H9 (cell line): Measurements from ENCODE around the gene TMEM198. TPM values are rescaled to one million over a fixed set of nuclear protein-coding genes. Genes with fewer than 3 reads are reported as not detected.

Experiments used
- DNase-seq: peaks from one replicate; pipeline ENCODE4 v3.0.0-alpha.2; 2017
- H2AFZ ChIP-seq: one replicate; pipeline ENCODE4 v1.6.1; 2013; ENCODE audit warnings: mild to moderate bottlenecking, low read length, control low read depth, moderate library complexity
- H2AK5ac ChIP-seq: 2 replicates; pipeline ENCODE4 v1.6.1; 2013; ENCODE audit warnings: low read length, control low read depth, mixed read lengths; ENCODE audit not compliant: insufficient read length
- H2BK120ac ChIP-seq: one replicate; pipeline ENCODE4 v1.6.1; 2013; ENCODE audit warnings: low read depth, mild to moderate bottlenecking, low read length, control low read depth, inconsistent platforms; ENCODE audit not compliant: poor library complexity, severe bottlenecking
- H2BK12ac ChIP-seq: 2 replicates; pipeline ENCODE4 v1.6.1; 2013; ENCODE audit warnings: low read length, control low read depth, mixed read lengths, low read depth; ENCODE audit not compliant: insufficient read length
- H2BK15ac ChIP-seq: 2 replicates; pipeline ENCODE4 v1.6.1; 2013; ENCODE audit warnings: low read depth, low read length, control low read depth
- H2BK20ac ChIP-seq: one replicate; pipeline ENCODE4 v1.6.1; 2013; ENCODE audit warnings: low read depth, mild to moderate bottlenecking, low read length, control low read depth, inconsistent platforms; ENCODE audit not compliant: poor library complexity, severe bottlenecking
- H2BK5ac ChIP-seq: 2 replicates; pipeline ENCODE4 v1.6.1; 2013; ENCODE audit warnings: low read length, control low read depth, mixed read lengths; ENCODE audit not compliant: insufficient read length
- H3K14ac ChIP-seq: 2 replicates; pipeline ENCODE4 v1.6.1; 2013; ENCODE audit warnings: low read length, control low read depth; ENCODE audit not compliant: insufficient read depth
- H3K18ac ChIP-seq: 2 replicates; pipeline ENCODE4 v1.6.1; 2013; ENCODE audit warnings: low read depth, mild to moderate bottlenecking, mixed read lengths, low read length, control low read depth; ENCODE audit not compliant: insufficient read length
- H3K23ac ChIP-seq: 2 replicates; pipeline ENCODE4 v1.6.1; 2013; ENCODE audit warnings: low read length, control low read depth, mixed read lengths, low read depth; ENCODE audit not compliant: insufficient read length
- H3K23me2 ChIP-seq: 2 replicates; pipeline ENCODE4 v1.6.1; 2013; ENCODE audit warnings: low read depth, mild to moderate bottlenecking, mixed read lengths, low read length, control low read depth; ENCODE audit not compliant: insufficient read length, poor library complexity, severe bottlenecking
- H3K27ac ChIP-seq: 2 replicates; pipeline ENCODE4 v1.5.1; 2013; ENCODE audit warnings: low read length, control low read depth, mixed read lengths, low read depth; ENCODE audit not compliant: insufficient read length
- H3K27me3 ChIP-seq: 2 replicates; pipeline ENCODE4 v1.6.1; 2013; ENCODE audit warnings: low read length, control low read depth, inconsistent platforms; ENCODE audit not compliant: insufficient read depth
- H3K4ac ChIP-seq: 2 replicates; pipeline ENCODE4 v1.6.1; 2013; ENCODE audit warnings: low read depth, mild to moderate bottlenecking, control low read depth, inconsistent platforms, low read length, moderate library complexity
- H3K4me1 ChIP-seq: 2 replicates; pipeline ENCODE4 v1.6.1; 2013; ENCODE audit warnings: low read length, control low read depth, inconsistent platforms; ENCODE audit not compliant: insufficient read depth
- H3K4me2 ChIP-seq: 2 replicates; pipeline ENCODE4 v1.6.1; 2013; ENCODE audit warnings: low read length, control low read depth, mixed read lengths; ENCODE audit not compliant: insufficient read length, insufficient read depth
- H3K56ac ChIP-seq: 2 replicates; pipeline ENCODE4 v1.6.1; 2013; ENCODE audit warnings: low read depth, mild to moderate bottlenecking, mixed read lengths, low read length, control low read depth; ENCODE audit not compliant: insufficient read length
- H3K79me1 ChIP-seq: 2 replicates; pipeline ENCODE4 v1.6.1; 2013; ENCODE audit warnings: low read depth, mild to moderate bottlenecking, moderate library complexity, low read length, control low read depth, inconsistent platforms; ENCODE audit not compliant: insufficient read depth, poor library complexity, severe bottlenecking
- H3K79me2 ChIP-seq: 2 replicates; pipeline ENCODE4 v1.6.1; 2013; ENCODE audit warnings: low read length, control low read depth, inconsistent platforms; ENCODE audit not compliant: insufficient read depth
- H3K9ac ChIP-seq: 2 replicates; pipeline ENCODE4 v1.6.1; 2013; ENCODE audit warnings: low read length, control low read depth, mixed read lengths; ENCODE audit not compliant: insufficient read length; ENCODE audit errors: extremely low read depth
- H3K9me3 ChIP-seq: one replicate; pipeline ENCODE4 v1.6.1; 2013; ENCODE audit warnings: low read depth, low read length, inconsistent platforms; ENCODE audit not compliant: control insufficient read depth
- H3T11ph ChIP-seq: one replicate; pipeline ENCODE4 v1.6.1; 2013; ENCODE audit warnings: mild to moderate bottlenecking, low read length, control low read depth, inconsistent platforms
- H4K20me1 ChIP-seq: one replicate; pipeline ENCODE4 v1.6.1; 2013; ENCODE audit not compliant: control insufficient read depth, insufficient read length, insufficient read depth
- H4K5ac ChIP-seq: 2 replicates; pipeline ENCODE4 v1.6.1; 2013; ENCODE audit warnings: low read depth, mild to moderate bottlenecking, mixed read lengths, low read length, control low read depth; ENCODE audit not compliant: insufficient read length
- H4K8ac ChIP-seq: replicated peaks from 2 replicates; pipeline ENCODE4 v1.6.1; 2013; ENCODE audit warnings: low read length, control low read depth, mixed read lengths, low read depth; ENCODE audit not compliant: insufficient read length
- H4K91ac ChIP-seq: 2 replicates; pipeline ENCODE4 v1.6.1; 2013; ENCODE audit warnings: low read depth, mild to moderate bottlenecking, moderate library complexity, mixed read lengths, low read length, control low read depth; ENCODE audit not compliant: insufficient read length
- H3K27ac Mint-ChIP-seq, 3 experiments: 2 replicates in 2 of 3; 3 replicates in 1 of 3; pipeline ENCODE4 v1.8.0; 2020 to 2021; ENCODE audit warnings: mixed read lengths in 3 of 3, mild to moderate bottlenecking in 1 of 3, moderate library complexity in 1 of 3
- H3K27me3 Mint-ChIP-seq: 2 replicates; pipeline ENCODE4 v1.8.0; 2021; ENCODE audit warnings: low read depth, mild to moderate bottlenecking, moderate library complexity, mixed read lengths
- H3K36me3 Mint-ChIP-seq, 3 experiments: 2 replicates in 2 of 3; 3 replicates in 1 of 3; pipeline ENCODE4 v1.8.0; 2020 to 2021; ENCODE audit warnings: low read depth in 3 of 3, mixed read lengths in 3 of 3; ENCODE audit not compliant: insufficient read depth in 1 of 3
- H3K4me1 Mint-ChIP-seq, 2 experiments: 2 replicates each; pipeline ENCODE4 v1.8.0; 2020; ENCODE audit warnings: mixed read lengths in 2 of 2
- H3K4me3 Mint-ChIP-seq, 2 experiments: 2 replicates in 1 of 2; 3 replicates in 1 of 2; pipeline ENCODE4 v1.8.0; 2020 to 2021; ENCODE audit warnings: mild to moderate bottlenecking in 2 of 2, mixed read lengths in 2 of 2, moderate library complexity in 1 of 2
- H3K9me3 Mint-ChIP-seq, 2 experiments: 2 replicates in 1 of 2; 3 replicates in 1 of 2; pipeline ENCODE4 v1.8.0; 2020; ENCODE audit warnings: mild to moderate bottlenecking in 2 of 2, mixed read lengths in 2 of 2, moderate library complexity in 1 of 2
- CTCF ChIP-seq: fragments of 200-600 bp; sonication (generic); conservative IDR thresholded peaks from 3 replicates; pipeline ENCODE4 v1.8.0; 2021; ENCODE audit warnings: antibody characterized with exemption, mild to moderate bottlenecking
- WGBS: extraction: QIAGEN DNeasy Blood & Tissue Kit; methylation state at CpG from one replicate; pipeline ENCODE4 v1.1.7; 2013; ENCODE audit warnings: missing lambda C conversion rate, low lambda C conversion rate, mixed read lengths; ENCODE audit not compliant: insufficient read length; ENCODE audit errors: extremely low coverage; 5-methylcytosine and 5-hydroxymethylcytosine counted together
- total RNA-seq: library from RNA; stranded (reverse); gene quantifications from 2 replicates; pipeline ENCODE4 v1.2.1, GENCODE V29; 2021

The TMEM198 gene
- total RNA-seq, 1 experiment from 2014 or later = 7.7 TPM

- no peak overlapping the region for H3K23ac ChIP-seq
- Mint-ChIP-seq H3K27me3 (peaks cover 45% of the 10 kb centered on the region), H3K4me3 (no peak overlapping the region), H3K4me1 (peaks cover 17 to 20% of the 10 kb centered on the region in 2 experiments), H3K9me3 (peaks cover 0 to 3% of the 10 kb centered on the region in 2 experiments; a peak in 1 of 5 replicates), H3K27ac (no peak overlapping the region), H3K36me3 (peaks cover 10 to 25% (median 22%) of the 10 kb centered on the region in 3 experiments; a peak in 6 of 7 replicates)
- H3T11ph ChIP-seq = no peak overlapping the region
- no peak for TF ChIP-seq CTCF
- H2BK12ac ChIP-seq = no peak overlapping the region
- no peak overlapping the region for H4K5ac ChIP-seq
- no peak overlapping the region for H4K91ac ChIP-seq
- peaks cover 24% of the 10 kb centered on the region for H3K23me2 ChIP-seq
- H3K27me3 ChIP-seq = no peaks in the 10 kb centered on the region; the same call in 1 of the 2 replicates
- no peak overlapping the region for H3K56ac ChIP-seq
- no peaks in the 10 kb centered on the region for H4K20me1 ChIP-seq
- H2BK120ac ChIP-seq = no peak overlapping the region
- no peak for DNase-seq
- peaks cover 3% of the 10 kb centered on the region; the same call in 1 of the 2 replicates for H3K4me1 ChIP-seq
- H4K8ac ChIP-seq = no peak overlapping the region
- no peak overlapping the region for H3K27ac ChIP-seq
- no peak overlapping the region for H2AFZ ChIP-seq
- H2BK5ac ChIP-seq = no peak overlapping the region
- H2BK15ac ChIP-seq = no peak overlapping the region
- no peaks in the 10 kb centered on the region for H3K79me2 ChIP-seq
- H2AK5ac ChIP-seq = no peak overlapping the region
- H2BK20ac ChIP-seq = no peak overlapping the region
- H3K4ac ChIP-seq = no peak overlapping the region
- H3K14ac ChIP-seq = no peak overlapping the region
- WGBS = no CpG with 5 or more reads among the region's 26 CpGs
- H3K4me2 ChIP-seq = no peak overlapping the region
- no peak overlapping the region for H3K18ac ChIP-seq
- no peak overlapping the region for H3K9ac ChIP-seq
- no peaks in the 10 kb centered on the region for H3K79me1 ChIP-seq
- H3K9me3 ChIP-seq = no peaks in the 10 kb centered on the region
These were observed 3.8 kb downstream of the TMEM198 start for GRCh38 chr2:219547621-219548020.
